ENCODE data around the gene TXNRD3. TPM values are rescaled to one million over a fixed set of nuclear protein-coding genes. Genes with fewer than 3 reads are reported as not detected.

The TXNRD3 gene
- polyA plus RNA-seq, 1 donor from 2014 or later = 0.28 TPM

- H3K4me3 Mint-ChIP-seq = no peak overlapping the region
- no peak overlapping the region for H3K27ac Mint-ChIP-seq
- H3K4me1 Mint-ChIP-seq = no peaks in the 10 kb centered on the region
Measured at GRCh38 chr3:126568776-126569342, 86.1 kb downstream of the TXNRD3 start.

GRCh38 chr3:126567696-126568438 lies 87.1 kb downstream of the TXNRD3 start:
- Mint-ChIP-seq H3K27me3 (peaks cover 6% of the 10 kb centered on the region), H3K4me1 (no peaks in the 10 kb centered on the region), H3K4me3 (no peak overlapping the region), H3K36me3 (no peaks in the 10 kb centered on the region), H3K9me3 (peaks cover under 1 to 2% (median under 1%) of the 10 kb centered on the region in 3 donors), H3K27ac (no peak overlapping the region)

More at GRCh38 chr3:126568776-126569342, 86.1 kb downstream of the TXNRD3 start:
- no peaks in the 10 kb centered on the region for H3K36me3 Mint-ChIP-seq
- H3K27me3 Mint-ChIP-seq = peaks cover 10% of the 10 kb centered on the region
- H3K9me3 Mint-ChIP-seq = no peaks in the 10 kb centered on the region

DNA sequence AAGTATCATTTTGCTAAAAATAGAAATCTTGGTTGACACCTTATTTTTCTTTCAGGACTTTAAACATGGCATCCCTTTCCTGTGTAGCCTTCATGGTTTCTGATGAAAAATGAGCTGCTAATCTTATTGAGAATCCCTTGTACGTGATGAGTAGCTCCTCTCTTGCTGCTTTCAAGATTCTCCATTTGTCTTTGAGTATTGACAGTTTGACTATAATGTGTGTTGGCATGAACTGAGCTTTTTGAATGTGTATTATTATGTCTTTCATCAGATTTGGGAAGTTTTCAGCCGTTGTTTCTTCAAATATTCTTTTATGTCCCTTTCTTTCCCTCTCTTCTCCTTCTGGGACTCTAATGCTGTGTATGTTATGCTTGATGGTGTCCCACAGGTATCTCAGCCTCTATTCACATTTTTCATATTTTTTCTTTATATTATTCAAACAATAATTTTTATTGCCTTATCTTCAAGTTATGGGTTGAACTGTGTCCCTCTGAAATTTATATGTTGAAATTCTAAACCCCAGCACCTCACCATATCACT lies 92.1 kb downstream of the TXNRD3 start:
- Mint-ChIP-seq H3K9me3 (peaks cover 3 to 7% (median 6%) of the 10 kb centered on the region in 3 donors), H3K36me3 (no peaks in the 10 kb centered on the region), H3K27ac (no peak overlapping the region), H3K4me3 (no peak overlapping the region), H3K4me1 (no peaks in the 10 kb centered on the region), H3K27me3 (peaks cover 9% of the 10 kb centered on the region)

GRCh38 chr3:126558336-126559071 lies 96.4 kb downstream of the TXNRD3 start, which contains the start of gene C3orf22:
Gene C3orf22 (minus strand): TSS chr3:126558932. CDS start chr3:126553390, 5,542 bp downstream.
- Mint-ChIP-seq H3K4me1 (no peaks in the 10 kb centered on the region), H3K9me3 (peaks cover 3 to 7% (median 6%) of the 10 kb centered on the region in 3 donors), H3K27ac (peak within 1 kb of the TSS in 1 of 3 donors; percentile 73), H3K4me3 (no peak within 1 kb of the TSS), H3K27me3 (peaks cover 5% of the 10 kb centered on the region), H3K36me3 (no peaks in the 10 kb centered on the region)

GRCh38 chr3:126557761-126558160 lies 97.2 kb downstream of the TXNRD3 start:
- no peaks in the 10 kb centered on the region for H3K36me3 Mint-ChIP-seq
- H3K27ac Mint-ChIP-seq = peak overlapping the region in 1 of 3 donors; percentile 73
- H3K4me1 Mint-ChIP-seq = no peaks in the 10 kb centered on the region
- H3K4me3 Mint-ChIP-seq = no peak overlapping the region
- peaks cover 5% of the 10 kb centered on the region for H3K27me3 Mint-ChIP-seq
- peaks cover 1 to 5% (median 4%) of the 10 kb centered on the region in 3 donors for H3K9me3 Mint-ChIP-seq

DNA sequence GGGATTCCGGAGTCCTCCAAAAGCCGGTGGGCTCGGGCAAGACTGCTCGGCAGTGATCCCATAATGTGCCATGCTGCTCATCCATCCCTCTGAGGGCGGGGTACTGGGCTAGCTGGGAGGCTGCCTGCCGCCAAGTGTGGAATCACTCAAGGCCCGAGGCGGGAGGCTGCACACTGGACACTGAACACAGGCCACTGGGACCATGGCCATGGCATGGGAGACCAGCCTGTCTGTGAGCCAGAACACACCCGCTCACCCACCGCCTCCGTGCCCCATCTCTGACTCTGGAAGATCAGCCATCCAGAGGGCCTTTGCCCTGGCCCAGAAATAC lies 97.5 kb downstream of the TXNRD3 start:
- peaks cover 3% of the 10 kb centered on the region for H3K27me3 Mint-ChIP-seq
- no peak overlapping the region for H3K4me3 Mint-ChIP-seq
- H3K4me1 Mint-ChIP-seq = no peaks in the 10 kb centered on the region
- H3K36me3 Mint-ChIP-seq = no peaks in the 10 kb centered on the region
- peaks cover 0 to 4% (median 3%) of the 10 kb centered on the region in 3 donors for H3K9me3 Mint-ChIP-seq
- H3K27ac Mint-ChIP-seq = peak overlapping the region in 1 of 3 donors; percentile 73

Other genes with a start within 250 kb of the TXNRD3 start
- 9.1 TPM for gene ZXDC, start 179.2 kb downstream of the TXNRD3 start, polyA plus RNA-seq
- not detected for gene UROC1, start 137.4 kb downstream of the TXNRD3 start, polyA plus RNA-seq
- gene CHST13, start 131.0 kb downstream of the TXNRD3 start, polyA plus RNA-seq = not detected
- gene C3orf22, start 96.2 kb downstream of the TXNRD3 start, polyA plus RNA-seq = not detected
- gene CHCHD6, start 49.1 kb upstream of the TXNRD3 start, polyA plus RNA-seq = 16.6 TPM

Measured in IgD-negative memory B cell (primary cell).